ENCODE results near the gene CD59.

DNA sequence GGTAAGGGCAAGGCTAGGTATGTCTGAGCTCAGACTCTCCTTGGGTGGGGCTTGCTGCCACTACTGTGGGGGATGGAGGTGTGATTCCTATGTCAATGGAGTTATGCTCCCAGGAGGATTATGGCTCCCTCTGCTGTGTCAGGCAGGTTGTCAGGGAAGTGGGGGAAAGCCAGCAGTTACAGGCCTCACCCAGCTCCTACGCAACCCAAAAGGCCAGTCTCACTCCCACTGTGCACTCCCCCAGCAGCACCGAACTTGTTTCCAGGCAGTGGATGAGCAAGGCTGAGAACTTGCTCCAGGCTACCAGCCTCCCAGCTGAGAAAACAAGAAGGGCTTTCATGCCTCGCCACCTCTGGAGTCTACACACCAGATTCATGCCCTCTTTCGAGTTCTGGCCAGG, 53.8 kb downstream of the CD59 start:
- TF ChIP-seq, protein P1, sequence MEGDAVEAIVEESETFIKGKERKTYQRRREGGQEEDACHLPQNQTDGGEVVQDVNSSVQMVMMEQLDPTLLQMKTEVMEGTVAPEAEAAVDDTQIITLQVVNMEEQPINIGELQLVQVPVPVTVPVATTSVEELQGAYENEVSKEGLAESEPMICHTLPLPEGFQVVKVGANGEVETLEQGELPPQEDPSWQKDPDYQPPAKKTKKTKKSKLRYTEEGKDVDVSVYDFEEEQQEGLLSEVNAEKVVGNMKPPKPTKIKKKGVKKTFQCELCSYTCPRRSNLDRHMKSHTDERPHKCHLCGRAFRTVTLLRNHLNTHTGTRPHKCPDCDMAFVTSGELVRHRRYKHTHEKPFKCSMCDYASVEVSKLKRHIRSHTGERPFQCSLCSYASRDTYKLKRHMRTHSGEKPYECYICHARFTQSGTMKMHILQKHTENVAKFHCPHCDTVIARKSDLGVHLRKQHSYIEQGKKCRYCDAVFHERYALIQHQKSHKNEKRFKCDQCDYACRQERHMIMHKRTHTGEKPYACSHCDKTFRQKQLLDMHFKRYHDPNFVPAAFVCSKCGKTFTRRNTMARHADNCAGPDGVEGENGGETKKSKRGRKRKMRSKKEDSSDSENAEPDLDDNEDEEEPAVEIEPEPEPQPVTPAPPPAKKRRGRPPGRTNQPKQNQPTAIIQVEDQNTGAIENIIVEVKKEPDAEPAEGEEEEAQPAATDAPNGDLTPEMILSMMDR (IDR thresholded peaks at IDR 0.05): no peak
- no peak for TF ChIP-seq POLR2A (IDR thresholded peaks at IDR 0.05)
